Lung (tissue), 12 donors: Measurements from ENCODE around the gene GABPB1. TPM values are rescaled to one million over a fixed set of nuclear protein-coding genes. Genes with fewer than 3 reads are reported as not detected.

Source experiments
- ATAC-seq: fragments of 200-7000 bp; cut with Tn5 transposase; one replicate; pipeline ENCODE4 v1.9.1; 2020; ENCODE audit warnings: moderate number of reproducible peaks; ENCODE audit not compliant: insufficient read depth, low FRiP score
- DNase-seq, 3 donors: peaks; one replicate each; pipeline ENCODE4 v3.0.0-alpha.2; 2013 to 2017
- H3K27ac ChIP-seq, 2 donors: one replicate each; pipeline ENCODE4 v1.5.1; 2013; ENCODE audit warnings: mild to moderate bottlenecking in 2 of 2, moderate library complexity in 2 of 2, control low read depth in 1 of 2, inconsistent platforms in 1 of 2, low read depth in 1 of 2, low read length in 1 of 2
- H3K27me3 ChIP-seq, 3 donors: one replicate each; pipeline ENCODE4 v1.5.1; 2013; ENCODE audit warnings: low read length in 2 of 3; ENCODE audit not compliant: control insufficient read depth in 3 of 3, insufficient read depth in 3 of 3
- H3K36me3 ChIP-seq, 4 donors: one replicate each; pipeline ENCODE4 v1.5.1; 2013; ENCODE audit warnings: low read length in 4 of 4, mild to moderate bottlenecking in 1 of 4, moderate library complexity in 1 of 4; ENCODE audit not compliant: control insufficient read depth in 4 of 4, insufficient read depth in 4 of 4
- H3K4me1 ChIP-seq, 5 donors: one replicate each; pipeline ENCODE4 v1.5.1; 2013; ENCODE audit warnings: low read length in 5 of 5, mild to moderate bottlenecking in 2 of 5, moderate library complexity in 1 of 5; ENCODE audit not compliant: control insufficient read depth in 5 of 5, insufficient read depth in 5 of 5
- H3K4me3 ChIP-seq: one replicate; pipeline ENCODE4 v1.5.1; 2013; ENCODE audit warnings: mild to moderate bottlenecking, control low read depth, moderate library complexity
- H3K9ac ChIP-seq, 2 donors: one replicate each; pipeline ENCODE4 v1.5.1; 2013; ENCODE audit warnings: low read length in 2 of 2, control low read depth in 1 of 2; ENCODE audit not compliant: insufficient read depth in 1 of 2
- H3K9me3 ChIP-seq, 4 donors: one replicate each; pipeline ENCODE4 v1.5.1; 2013; ENCODE audit warnings: low read length in 3 of 4, mild to moderate bottlenecking in 1 of 4, moderate library complexity in 1 of 4; ENCODE audit not compliant: control insufficient read depth in 4 of 4, insufficient read depth in 3 of 4
- CTCF ChIP-seq: IDR thresholded peaks from 2 replicates; pipeline ENCODE4 v1.5.1; 2012; ENCODE audit warnings: mild to moderate bottlenecking; ENCODE audit errors: control extremely low read depth, extremely low read depth
- WGBS, 2 donors: extraction: QIAGEN DNeasy Blood & Tissue Kit; methylation state at CpG; one replicate each; pipeline ENCODE4 v1.1.7; 2013; 5-methylcytosine and 5-hydroxymethylcytosine counted together
- polyA plus RNA-seq, 2 donors: library from polyadenylated mRNA; stranded (reverse); fragments of 200-250 nt; gene quantifications; one replicate each; pipeline ENCODE4 v1.2.1, GENCODE V29; 2013
- total RNA-seq, 2 donors: library from RNA; depleted of rRNA in 1 of 2; stranded (reverse); fragments of >200 nt in 1 of 2; gene quantifications; one replicate each; pipeline ENCODE4 v1.2.1, GENCODE V29; 2014 to 2021
- donor health status: control.
- donor health status: control.
- donor health status: Bipolar disorder and iron deficiency.
- donor health status: healthy.
- donor health status: DM: yes; HTN: yes; CAD: no.

GABPB1 gene
- total and polyA plus RNA-seq, 4 donors, result 6.1 to 42.8 (median 13.6) TPM

- Histone ChIP-seq H3K9me3 (no peaks in the 10 kb centered on the region), H3K4me3 (no peak overlapping the region), H3K27me3 (no peaks in the 10 kb centered on the region), H3K9ac (no peak overlapping the region), H3K36me3 (no peaks in the 10 kb centered on the region), H3K27ac (no peak overlapping the region), H3K4me1 (peaks cover 0 to 4% (median 0%) of the 10 kb centered on the region in 5 donors)
- ATAC-seq, result no peak
- no peak for TF ChIP-seq CTCF
- no peak for DNase-seq
- 95 to 97% methylated on average over 11 of the region's 11 CpGs for WGBS, 2 donors
Observed at GRCh38 chr15:50252556-50252955, 102.4 kb downstream of the GABPB1 start.

GRCh38 chr15:50251638-50252182, 103.3 kb downstream of the GABPB1 start:
- DNase-seq, result no peak
- WGBS, 2 donors, result 93 to 94% methylated on average over 11 of the region's 11 CpGs

GRCh38 chr15:50250760-50251394, 104.1 kb downstream of the GABPB1 start:
- H3K9ac ChIP-seq, result no peak overlapping the region
- ATAC-seq (no peak), DNase-seq (no peak)
- no peaks in the 10 kb centered on the region for H3K9me3 ChIP-seq
- H3K36me3 ChIP-seq, result no peaks in the 10 kb centered on the region
- H3K27ac ChIP-seq, result no peak overlapping the region
- peaks cover 0 to 4% (median 0%) of the 10 kb centered on the region in 5 donors for H3K4me1 ChIP-seq
- no peak for TF ChIP-seq CTCF
- no peaks in the 10 kb centered on the region for H3K27me3 ChIP-seq
- no peak overlapping the region for H3K4me3 ChIP-seq
- WGBS, 2 donors, result 72 to 80% methylated on average over 6 of the region's 6 CpGs

More at GRCh38 chr15:50251638-50252182, 103.3 kb downstream of the GABPB1 start:
- H3K4me1 ChIP-seq, result peaks cover 0 to 4% (median 0%) of the 10 kb centered on the region in 5 donors
- no peak for TF ChIP-seq CTCF
- no peak for ATAC-seq
- no peaks in the 10 kb centered on the region for H3K27me3 ChIP-seq
- no peaks in the 10 kb centered on the region for H3K9me3 ChIP-seq
- no peak overlapping the region for H3K4me3 ChIP-seq
- no peak overlapping the region for H3K9ac ChIP-seq
- no peaks in the 10 kb centered on the region for H3K36me3 ChIP-seq
- H3K27ac ChIP-seq, result no peak overlapping the region

GRCh38 chr15:50249704-50250103, 105.3 kb downstream of the GABPB1 start:
- no peaks in the 10 kb centered on the region for H3K36me3 ChIP-seq
- H3K4me3 ChIP-seq, result no peak overlapping the region
- ATAC-seq, result no peak
- no peaks in the 10 kb centered on the region for H3K27me3 ChIP-seq
- H3K9ac ChIP-seq, result no peak overlapping the region
- H3K27ac ChIP-seq, result no peak overlapping the region
- no peaks in the 10 kb centered on the region for H3K9me3 ChIP-seq
- TF ChIP-seq CTCF, result no peak
- 78 to 90% methylated on average over 2 of the region's 2 CpGs for WGBS, 2 donors
- peak in 1 of 3 donors; percentile 11 for DNase-seq
- peaks cover 0 to 4% (median 0%) of the 10 kb centered on the region in 5 donors for H3K4me1 ChIP-seq
